ENCODE results near the gene UBE2H. TPM values are rescaled to one million over a fixed set of nuclear protein-coding genes. Genes with fewer than 3 reads are reported as not detected.

The UBE2H gene
- total RNA-seq, 4 donors from 2014 or later = 49.5 to 90.9 (median 57.1) TPM

DNA sequence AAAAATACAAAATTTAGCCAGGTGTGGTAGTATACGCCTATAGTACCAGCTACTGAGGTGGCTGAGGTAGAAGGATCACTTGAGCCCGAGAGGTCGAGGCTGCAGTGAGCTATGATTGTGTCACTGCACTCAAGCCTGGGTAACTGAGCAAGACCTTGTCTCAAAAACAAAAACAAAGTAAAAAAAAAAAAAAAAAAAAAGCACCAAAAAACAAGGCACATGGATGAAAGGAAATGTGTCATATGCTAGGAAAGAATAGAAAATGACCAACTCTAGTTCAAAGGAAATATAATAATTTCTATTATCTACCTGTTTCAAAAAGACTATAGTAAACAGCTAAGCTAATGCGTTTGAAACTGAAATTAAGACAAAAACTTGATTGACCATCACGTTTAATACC is 33.8 kb downstream of the UBE2H start:
- no peaks in the 10 kb centered on the region for H3K9me3 ChIP-seq
- WGBS = 92% methylated on average over 5 of the region's 5 CpGs
- no peaks in the 10 kb centered on the region for H3K27me3 ChIP-seq
- no peak for DNase-seq (ENCODE audit: low spot score in 2 of 2)
- peaks cover 33% of the 10 kb centered on the region for H3K4me1 ChIP-seq
- TF ChIP-seq POLR2A (IDR thresholded peaks at IDR 0.05) (no peak), POLR2AphosphoS5 (IDR thresholded peaks at IDR 0.05) (no peak), EP300 (IDR thresholded peaks at IDR 0.05) (no peak)
- TF ChIP-seq, protein P1, sequence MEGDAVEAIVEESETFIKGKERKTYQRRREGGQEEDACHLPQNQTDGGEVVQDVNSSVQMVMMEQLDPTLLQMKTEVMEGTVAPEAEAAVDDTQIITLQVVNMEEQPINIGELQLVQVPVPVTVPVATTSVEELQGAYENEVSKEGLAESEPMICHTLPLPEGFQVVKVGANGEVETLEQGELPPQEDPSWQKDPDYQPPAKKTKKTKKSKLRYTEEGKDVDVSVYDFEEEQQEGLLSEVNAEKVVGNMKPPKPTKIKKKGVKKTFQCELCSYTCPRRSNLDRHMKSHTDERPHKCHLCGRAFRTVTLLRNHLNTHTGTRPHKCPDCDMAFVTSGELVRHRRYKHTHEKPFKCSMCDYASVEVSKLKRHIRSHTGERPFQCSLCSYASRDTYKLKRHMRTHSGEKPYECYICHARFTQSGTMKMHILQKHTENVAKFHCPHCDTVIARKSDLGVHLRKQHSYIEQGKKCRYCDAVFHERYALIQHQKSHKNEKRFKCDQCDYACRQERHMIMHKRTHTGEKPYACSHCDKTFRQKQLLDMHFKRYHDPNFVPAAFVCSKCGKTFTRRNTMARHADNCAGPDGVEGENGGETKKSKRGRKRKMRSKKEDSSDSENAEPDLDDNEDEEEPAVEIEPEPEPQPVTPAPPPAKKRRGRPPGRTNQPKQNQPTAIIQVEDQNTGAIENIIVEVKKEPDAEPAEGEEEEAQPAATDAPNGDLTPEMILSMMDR (IDR thresholded peaks at IDR 0.05) = no peak
- no peak overlapping the region for H3K4me3 ChIP-seq
- no peak overlapping the region for H3K27ac ChIP-seq
- H3K36me3 ChIP-seq = no peaks in the 10 kb centered on the region

DNA sequence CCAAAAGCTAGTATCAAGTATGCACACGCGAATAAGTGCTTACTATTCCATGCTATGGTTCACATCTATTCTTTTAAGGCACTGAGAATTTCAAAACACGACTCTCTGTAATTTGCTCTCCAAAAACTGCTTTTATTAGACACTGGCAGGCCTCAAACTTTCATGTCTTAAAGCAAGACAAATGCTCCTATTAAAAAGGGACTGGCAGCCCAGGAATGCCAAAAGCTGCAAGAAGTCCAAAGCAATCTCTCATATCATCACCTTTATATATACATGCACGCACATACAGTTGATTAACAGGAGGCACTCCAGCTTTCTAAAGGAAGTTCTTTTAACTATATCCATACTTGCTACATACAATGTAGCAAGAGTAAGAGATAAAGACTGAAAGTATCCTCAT is 34.8 kb downstream of the UBE2H start:
- Histone ChIP-seq H3K27ac (no peak overlapping the region), H3K9me3 (no peaks in the 10 kb centered on the region), H3K4me3 (no peak overlapping the region), H3K36me3 (no peaks in the 10 kb centered on the region), H3K4me1 (peaks cover 30% of the 10 kb centered on the region), H3K27me3 (no peaks in the 10 kb centered on the region)
- WGBS = 53% methylated on average over 4 of the region's 4 CpGs
- TF ChIP-seq POLR2AphosphoS5 (IDR thresholded peaks at IDR 0.05) (no peak), POLR2A (IDR thresholded peaks at IDR 0.05) (no peak), EP300 (IDR thresholded peaks at IDR 0.05) (no peak)
- TF ChIP-seq, protein P1 (IDR thresholded peaks at IDR 0.05) = no peak
- no peak for DNase-seq (ENCODE audit: low spot score in 2 of 2)

GRCh38 chr7:129914536-129915272 is 38.1 kb downstream of the UBE2H start:
- Histone ChIP-seq H3K4me1 (peaks cover 30% of the 10 kb centered on the region), H3K9me3 (no peaks in the 10 kb centered on the region), H3K36me3 (no peaks in the 10 kb centered on the region), H3K27me3 (no peaks in the 10 kb centered on the region), H3K4me3 (no peak overlapping the region), H3K27ac (no peak overlapping the region)
- no peak for DNase-seq (ENCODE audit: low spot score in 2 of 2)
- 52% methylated on average over 9 of the region's 9 CpGs for WGBS
- TF ChIP-seq POLR2AphosphoS5 (IDR thresholded peaks at IDR 0.05) = no peak
- no peak for TF ChIP-seq POLR2A (IDR thresholded peaks at IDR 0.05)
- TF ChIP-seq EP300 (IDR thresholded peaks at IDR 0.05) = no peak
- TF ChIP-seq, protein P1 (IDR thresholded peaks at IDR 0.05) = no peak

DNA sequence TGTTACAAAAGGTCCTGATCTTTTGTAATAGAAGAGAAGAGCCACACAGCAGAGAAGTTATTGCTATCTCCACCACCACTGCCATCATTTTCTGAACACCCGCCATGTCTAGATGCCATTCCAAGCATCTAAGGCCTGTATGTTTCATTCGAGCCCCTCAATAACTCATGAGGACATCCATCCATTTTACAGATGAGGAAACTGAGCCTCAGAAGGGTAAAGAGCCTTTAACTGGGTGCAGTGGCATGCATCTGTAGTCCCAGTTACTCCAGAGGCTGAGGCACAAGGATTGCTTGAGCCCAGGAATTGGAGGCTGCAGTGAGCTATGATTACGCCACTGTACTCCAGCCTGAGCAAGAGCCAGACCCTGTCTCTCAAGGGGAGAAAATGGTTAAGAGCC is 39.3 kb downstream of the UBE2H start:
- H3K36me3 ChIP-seq = no peaks in the 10 kb centered on the region
- H3K27ac ChIP-seq = no peak overlapping the region
- TF ChIP-seq POLR2AphosphoS5 (IDR thresholded peaks at IDR 0.05) = no peak
- TF ChIP-seq, protein P1 (IDR thresholded peaks at IDR 0.05) = no peak
- TF ChIP-seq EP300 (IDR thresholded peaks at IDR 0.05) = no peak
- no peak for TF ChIP-seq POLR2A (IDR thresholded peaks at IDR 0.05)
- no peaks in the 10 kb centered on the region for H3K9me3 ChIP-seq
- peaks cover 30% of the 10 kb centered on the region for H3K4me1 ChIP-seq
- no peak overlapping the region for H3K4me3 ChIP-seq
- DNase-seq (ENCODE audit: low spot score in 2 of 2) = no peak
- 95% methylated on average over 3 of the region's 3 CpGs for WGBS
- H3K27me3 ChIP-seq = no peaks in the 10 kb centered on the region

DNA sequence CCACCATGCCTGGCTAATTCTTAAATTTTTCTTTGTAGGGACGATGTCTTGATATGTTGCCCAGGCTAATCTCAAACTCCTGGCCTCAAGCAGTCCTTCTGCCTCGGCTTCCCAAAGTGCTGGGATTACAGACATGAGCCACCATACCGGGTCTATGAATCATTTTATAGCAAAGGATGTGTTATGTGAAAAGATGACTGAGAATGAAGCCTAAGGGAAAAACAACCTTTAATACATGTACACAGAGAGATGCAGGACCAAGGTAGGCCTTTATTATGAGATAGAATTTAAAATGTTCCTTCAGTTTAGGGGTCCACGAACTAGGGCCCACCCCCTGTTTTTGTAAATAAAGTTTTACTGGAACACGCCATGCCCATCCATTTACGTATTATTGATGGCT is 41.0 kb downstream of the UBE2H start:
- no peak for DNase-seq (ENCODE audit: low spot score in 2 of 2)
- H3K4me3 ChIP-seq = no peak overlapping the region
- no peaks in the 10 kb centered on the region for H3K9me3 ChIP-seq
- no peaks in the 10 kb centered on the region for H3K27me3 ChIP-seq
- H3K4me1 ChIP-seq = peaks cover 22% of the 10 kb centered on the region
- TF ChIP-seq, protein P1 (IDR thresholded peaks at IDR 0.05) = no peak
- TF ChIP-seq EP300 (IDR thresholded peaks at IDR 0.05) (no peak), POLR2AphosphoS5 (IDR thresholded peaks at IDR 0.05) (no peak), POLR2A (IDR thresholded peaks at IDR 0.05) (no peak)
- no peaks in the 10 kb centered on the region for H3K36me3 ChIP-seq
- no peak overlapping the region for H3K27ac ChIP-seq
- WGBS = 91% methylated on average over 6 of the region's 6 CpGs
